Measurements from ENCODE around the gene CS.
"Not testable (repeated sequence)": the region's sequence is repeated elsewhere in the genome, so short reads cannot be mapped to it uniquely, and the experiment has no call there.

CS gene

GRCh38 chr12:56317675-56318074 lies 17.5 kb upstream of the CS start:
- DNase-seq (ENCODE audit: low read depth), result no peak

GRCh38 chr12:56315622-56316473 lies 15.7 kb upstream of the CS start, which contains the start of gene CNPY2:
TSS of gene CNPY2 (minus strand) at chr12:56315988. CDS start at chr12:56315217, 771 bp downstream.
- DNase-seq (ENCODE audit: low read depth), result peak; percentile 85

- no peak for DNase-seq (ENCODE audit: low read depth)
Measured at GRCh38 chr12:56315249-56315621, 15.1 kb upstream of the CS start.

- DNase-seq (ENCODE audit: low read depth), result no peak
Measured at GRCh38 chr12:56311003-56311402, 10.9 kb upstream of the CS start.

- no peak for DNase-seq (ENCODE audit: low read depth)
Measured at GRCh38 chr12:56308714-56309113, 8.6 kb upstream of the CS start.

GRCh38 chr12:56307221-56307965 lies 7.3 kb upstream of the CS start:
- DNase-seq (ENCODE audit: low read depth), result no peak

- DNase-seq (ENCODE audit: low read depth), result no peak
Measured at GRCh38 chr12:56304872-56305590, 4.9 kb upstream of the CS start.

- DNase-seq (ENCODE audit: low read depth), result no peak
Measured at GRCh38 chr12:56304276-56304675, 4.1 kb upstream of the CS start.

- no peak for DNase-seq (ENCODE audit: low read depth)
Measured at GRCh38 chr12:56300644-56301464, 724 bp upstream of the CS start.

GRCh38 chr12:56299308-56299852 lies 750 bp downstream of the CS start:
- no peak for DNase-seq (ENCODE audit: low read depth)

- no peak for DNase-seq (ENCODE audit: low read depth)
Measured at GRCh38 chr12:56298828-56299227, 1.3 kb downstream of the CS start.

GRCh38 chr12:56297400-56297799 lies 2.7 kb downstream of the CS start:
- no peak for DNase-seq (ENCODE audit: low read depth)

GRCh38 chr12:56296295-56296694 lies 3.8 kb downstream of the CS start:
- DNase-seq (ENCODE audit: low read depth), result no peak

GRCh38 chr12:56293795-56294194 lies 6.3 kb downstream of the CS start:
- DNase-seq (ENCODE audit: low read depth), result no peak

GRCh38 chr12:56288705-56289387 lies 11.3 kb downstream of the CS start:
- no peak for DNase-seq (ENCODE audit: low read depth)

GRCh38 chr12:56286044-56286830 lies 13.9 kb downstream of the CS start:
- no peak for DNase-seq (ENCODE audit: low read depth)

GRCh38 chr12:56284263-56284662 lies 15.9 kb downstream of the CS start:
- DNase-seq (ENCODE audit: low read depth), result not testable (repeated sequence)

- DNase-seq (ENCODE audit: low read depth), result no peak
Measured at GRCh38 chr12:56282579-56282978, 17.6 kb downstream of the CS start.

- DNase-seq (ENCODE audit: low read depth), result no peak
Measured at GRCh38 chr12:56282030-56282429, 18.1 kb downstream of the CS start.

- no peak for DNase-seq (ENCODE audit: low read depth)
Measured at GRCh38 chr12:56280849-56281248, 19.3 kb downstream of the CS start.
